NOMO-1 (cell line): ENCODE measurements around the gene TRPV6.

Experiments
- DNase-seq, 2 experiments: peaks; one replicate each; lab custom pipeline; 2025; ENCODE audit not compliant: unreplicated experiment in 2 of 2; lab: John Stamatoyannopoulos, UW

TRPV6 gene

GRCh38 chr7:142870566-142871259 is 14.8 kb downstream of the TRPV6 start:
- DNase-seq: no peak

- no peak for DNase-seq
Measured at GRCh38 chr7:142870147-142870559, 15.4 kb downstream of the TRPV6 start.

GRCh38 chr7:142869434-142869833 is 16.1 kb downstream of the TRPV6 start:
- DNase-seq: no peak

GRCh38 chr7:142868986-142869415 is 16.5 kb downstream of the TRPV6 start:
- DNase-seq: no peak

- no peak for DNase-seq
Measured at GRCh38 chr7:142868188-142868985, 17.2 kb downstream of the TRPV6 start.

- no peak for DNase-seq
Measured at GRCh38 chr7:142867398-142868187, 18.0 kb downstream of the TRPV6 start.

GRCh38 chr7:142867097-142867378 is 18.5 kb downstream of the TRPV6 start:
- DNase-seq: no peak

DNA sequence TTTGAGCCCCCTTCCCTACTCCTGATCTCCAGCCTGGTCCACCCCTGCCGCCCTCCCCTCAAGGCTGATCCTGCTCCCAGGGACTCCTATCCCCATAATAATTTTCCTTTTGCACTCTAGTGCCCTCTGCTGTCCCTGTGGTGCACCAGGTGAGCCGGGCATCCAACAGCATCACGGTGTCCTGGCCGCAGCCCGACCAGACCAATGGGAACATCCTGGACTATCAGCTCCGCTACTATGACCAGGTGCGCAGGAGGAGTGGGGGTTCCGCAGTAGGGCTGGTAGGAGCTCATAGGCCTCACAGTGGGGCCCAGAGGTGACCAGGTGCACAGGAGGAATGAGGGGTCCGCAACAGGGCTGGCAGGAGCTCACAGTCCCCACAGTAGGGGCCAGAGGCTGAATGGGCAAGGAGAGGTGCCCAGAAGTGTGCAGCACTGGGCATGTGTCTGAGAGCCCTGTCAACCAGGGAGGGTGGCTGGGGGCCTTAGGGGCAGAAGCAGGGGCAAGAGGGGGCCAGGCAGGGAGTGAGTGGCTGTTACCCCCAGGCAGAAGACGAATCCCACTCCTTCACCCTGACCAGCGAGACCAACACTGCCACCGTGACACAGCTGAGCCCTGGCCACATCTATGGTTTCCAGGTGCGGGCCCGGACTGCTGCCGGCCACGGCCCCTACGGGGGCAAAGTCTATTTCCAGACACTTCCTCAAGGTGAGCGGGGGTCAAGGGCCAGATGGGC is 19.0 kb downstream of the TRPV6 start:
- DNase-seq: no peak

- DNase-seq: no peak
Measured at GRCh38 chr7:142865766-142866165, 19.8 kb downstream of the TRPV6 start.

GRCh38 chr7:142864980-142865747 is 20.4 kb downstream of the TRPV6 start:
- no peak for DNase-seq

DNA sequence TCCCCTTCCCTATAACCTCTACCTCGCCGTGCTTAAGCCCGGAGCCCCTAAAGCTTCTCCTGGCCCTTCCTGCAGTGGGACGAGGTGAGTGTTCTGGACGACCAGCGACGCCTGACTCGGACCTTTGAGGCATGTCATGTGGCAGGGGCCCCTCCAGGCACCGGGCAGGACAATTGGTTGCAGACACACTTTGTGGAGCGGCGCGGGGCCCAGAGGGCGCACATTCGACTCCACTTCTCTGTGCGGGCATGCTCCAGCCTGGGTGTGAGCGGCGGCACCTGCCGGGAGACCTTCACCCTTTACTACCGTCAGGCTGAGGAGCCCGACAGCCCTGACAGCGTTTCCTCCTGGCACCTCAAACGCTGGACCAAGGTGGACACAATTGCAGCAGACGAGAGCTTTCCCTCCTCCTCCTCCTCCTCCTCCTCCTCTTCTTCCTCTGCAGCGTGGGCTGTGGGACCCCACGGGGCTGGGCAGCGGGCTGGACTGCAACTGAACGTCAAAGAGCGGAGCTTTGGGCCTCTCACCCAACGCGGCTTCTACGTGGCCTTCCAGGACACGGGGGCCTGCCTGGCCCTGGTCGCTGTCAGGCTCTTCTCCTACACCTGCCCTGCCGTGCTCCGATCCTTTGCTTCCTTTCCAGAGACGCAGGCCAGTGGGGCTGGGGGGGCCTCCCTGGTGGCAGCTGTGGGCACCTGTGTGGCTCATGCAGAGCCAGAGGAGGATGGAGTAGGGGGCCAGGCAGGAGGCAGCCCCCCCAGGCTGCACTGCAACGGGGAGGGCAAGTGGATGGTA is 21.5 kb downstream of the TRPV6 start:
- no peak for DNase-seq

- no peak for DNase-seq
Measured at GRCh38 chr7:142862786-142863400, 22.7 kb downstream of the TRPV6 start.

DNA sequence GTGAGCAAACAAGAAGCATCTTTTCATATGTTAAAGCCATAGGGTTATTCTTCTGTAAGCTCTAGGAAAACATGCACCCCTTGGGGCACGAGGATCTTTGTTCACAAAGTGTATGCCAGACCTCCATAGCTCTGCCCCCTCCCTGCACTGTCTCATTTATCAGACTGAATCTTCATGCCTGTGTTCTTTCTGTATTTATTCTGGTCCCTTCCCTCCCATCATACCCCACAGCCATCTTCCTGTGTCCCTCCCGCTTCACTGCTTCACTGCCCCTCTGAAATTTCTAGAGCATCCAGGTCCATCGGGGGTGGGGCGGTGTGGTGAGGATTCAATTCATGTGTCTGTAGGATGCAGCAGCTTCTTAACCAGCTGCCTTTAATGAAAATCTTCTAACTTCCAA is 23.2 kb downstream of the TRPV6 start:
- no peak for DNase-seq

- DNase-seq: no peak
Measured at GRCh38 chr7:142860968-142861367, 24.6 kb downstream of the TRPV6 start.

DNA sequence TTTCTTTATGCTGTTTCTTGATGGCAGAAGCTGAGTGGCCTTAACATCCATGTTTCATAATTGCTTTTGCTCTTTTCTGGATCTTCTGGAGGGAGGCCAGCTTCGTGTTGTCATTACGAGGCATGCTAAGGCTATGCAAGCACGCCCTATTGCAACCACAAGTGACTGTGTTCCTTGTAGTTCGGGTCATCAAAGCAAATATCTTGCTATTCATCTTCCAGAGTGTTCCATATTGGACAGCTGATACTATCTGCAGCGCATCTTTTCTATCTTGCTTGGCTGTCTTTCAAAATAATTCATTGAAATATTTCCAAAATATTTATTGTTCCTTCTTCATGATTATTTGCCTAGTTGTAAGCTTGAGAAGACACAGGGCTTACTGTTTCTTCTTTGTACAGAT is 25.7 kb downstream of the TRPV6 start:
- DNase-seq: no peak

DNA sequence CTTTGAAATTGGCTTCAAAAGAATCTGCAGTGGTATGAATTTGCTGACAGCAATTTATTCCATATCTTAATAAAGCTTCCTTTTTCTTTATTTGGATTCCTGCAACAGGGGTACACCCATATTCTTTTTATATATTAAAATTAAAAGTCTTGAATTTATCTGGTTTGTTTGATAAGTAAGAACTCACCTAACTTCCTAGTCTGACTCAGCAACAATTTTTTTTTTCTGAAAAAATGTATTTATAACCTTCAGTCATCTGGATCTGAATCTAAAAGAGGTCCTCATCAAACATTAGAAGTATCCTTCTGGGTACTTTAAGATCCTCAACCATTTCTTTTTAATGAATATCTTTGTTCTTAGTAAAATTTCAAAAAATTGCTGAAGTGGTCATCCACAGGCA is 26.1 kb downstream of the TRPV6 start:
- DNase-seq: no peak

GRCh38 chr7:142857625-142858024 is 27.9 kb downstream of the TRPV6 start:
- no peak for DNase-seq

DNA sequence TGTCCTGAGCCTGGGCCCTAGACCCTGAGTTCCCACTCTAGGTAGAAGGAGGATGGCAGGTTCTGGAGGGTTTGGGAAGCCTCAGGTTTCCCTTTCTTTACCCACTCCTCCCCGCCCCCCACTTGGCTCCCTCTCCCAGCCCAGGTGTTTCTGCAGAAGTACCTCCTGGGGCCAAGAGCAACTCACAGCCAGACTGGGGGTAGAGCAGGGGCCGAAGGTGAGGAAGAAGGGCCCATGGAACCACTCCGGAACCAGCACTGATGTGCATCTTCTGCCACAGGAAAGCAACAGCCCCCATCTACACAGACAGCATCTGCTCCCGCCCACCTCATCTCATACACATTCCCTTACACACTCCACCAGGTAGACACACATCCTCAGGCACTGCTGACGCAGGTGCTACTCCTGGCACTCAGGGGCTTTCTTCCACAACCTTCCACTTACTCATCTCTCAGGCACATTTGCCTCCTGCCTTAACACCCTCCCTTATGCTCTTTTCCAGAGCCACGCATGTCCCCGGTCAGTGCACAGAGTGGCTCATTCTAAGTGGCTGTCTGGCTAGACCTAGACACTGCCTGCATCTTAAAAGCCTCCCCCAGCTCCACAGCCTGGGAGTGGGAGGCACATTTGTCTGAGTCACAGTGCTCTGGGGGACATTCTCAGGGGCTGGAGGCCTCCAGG is 28.8 kb downstream of the TRPV6 start:
- DNase-seq: no peak
